Activated T-cell treated with anti-CD3 and anti-CD28 coated beads for 1 hour (primary cell): ENCODE data around the gene NNMT.

Experiments used
- DNase-seq: peaks from one replicate; pipeline ENCODE4 v3.0.0-alpha.2; 2020; ENCODE audit warnings: low read depth

Gene NNMT

GRCh38 chr11:114295676-114296604 lies at the start of gene NNMT:
Gene NNMT (plus strand): TSS chr11:114296399. CDS start chr11:114296557, 158 bp downstream.
- DNase-seq = no peak

- DNase-seq = no peak
These were observed 49.0 kb upstream of the NNMT start for GRCh38 chr11:114247070-114247789.

GRCh38 chr11:114250180-114250579 lies 46.0 kb upstream of the NNMT start:
- DNase-seq = no peak

- DNase-seq = no peak
These were observed 45.0 kb upstream of the NNMT start for GRCh38 chr11:114250993-114251814.

GRCh38 chr11:114251815-114252337 lies 44.3 kb upstream of the NNMT start:
- DNase-seq = no peak

- DNase-seq = no peak
These were observed 43.4 kb upstream of the NNMT start for GRCh38 chr11:114252767-114253166.

GRCh38 chr11:114253771-114254170 lies 42.4 kb upstream of the NNMT start:
- DNase-seq = no peak

- no peak for DNase-seq
These were observed 41.5 kb upstream of the NNMT start for GRCh38 chr11:114254571-114255146.

GRCh38 chr11:114255289-114255688 lies 40.9 kb upstream of the NNMT start:
- no peak for DNase-seq

GRCh38 chr11:114256176-114256966 lies 39.8 kb upstream of the NNMT start:
- no peak for DNase-seq

- no peak for DNase-seq
These were observed 39.3 kb upstream of the NNMT start for GRCh38 chr11:114256967-114257286.

- DNase-seq = no peak
These were observed 38.3 kb upstream of the NNMT start for GRCh38 chr11:114257621-114258558.

- DNase-seq = no peak
These were observed 37.5 kb upstream of the NNMT start for GRCh38 chr11:114258696-114259095.

- DNase-seq = no peak
These were observed 37.1 kb upstream of the NNMT start for GRCh38 chr11:114259124-114259526.

GRCh38 chr11:114259551-114259983 lies 36.6 kb upstream of the NNMT start:
- no peak for DNase-seq

- DNase-seq = no peak
These were observed 36.1 kb upstream of the NNMT start for GRCh38 chr11:114260077-114260476.

- no peak for DNase-seq
These were observed 35.7 kb upstream of the NNMT start for GRCh38 chr11:114260483-114260882.

GRCh38 chr11:114261791-114262190 lies 34.4 kb upstream of the NNMT start:
- no peak for DNase-seq

GRCh38 chr11:114262681-114263512 lies 33.3 kb upstream of the NNMT start:
- no peak for DNase-seq
